GM12878 (cell line): Measurements from ENCODE around the gene COL4A1. TPM values are rescaled to one million over a fixed set of nuclear protein-coding genes. Genes with fewer than 3 reads are reported as not detected.

Source experiments
- ATAC-seq: fragments of 200-7000 bp; cut with Tn5 transposase; 3 replicates; pipeline ENCODE4 v1.9.1; 2020; ENCODE audit warnings: mild to moderate bottlenecking, moderate library complexity
- BruUV-seq: library from RNA; stranded (reverse); fragments of 400-500 nt; replicated peaks from 2 replicates; lab custom pipeline; 2021; lab: Mats Ljungman, UMichigan
- CTCF ChIA-PET: fragments of 300-600 bp; sonication (Branson Sonifier 250); formaldehyde crosslinking; extraction: SDS; loops from one replicate; lab custom pipeline; 2021; ENCODE audit warnings: inconsistent platforms; lab: Yijun Ruan, JAX
- POLR2A ChIA-PET: fragments of 350-600 bp; formaldehyde crosslinking; extraction: SDS; loops from one replicate; lab custom pipeline; 2021; ENCODE audit warnings: inconsistent platforms; lab: Charles Lee
- RAD21 ChIA-PET: fragments of 300-600 bp; sonication (Branson Sonifier 250); formaldehyde crosslinking; loops from one replicate; lab custom pipeline; 2023; ENCODE audit warnings: antibody characterized with exemption; ENCODE audit not compliant: unreplicated experiment; lab: Charles Lee
- SMC1A ChIA-PET: fragments of 300-600 bp; sonication (Branson Sonifier 250); formaldehyde crosslinking; loops from one replicate; lab custom pipeline; 2023; ENCODE audit not compliant: unreplicated experiment, uncharacterized antibody; lab: Charles Lee
- DNase-seq: peaks from one replicate; pipeline ENCODE4 v3.0.0-alpha.2; 2011; ENCODE audit warnings: low read depth, low spot score
- FAIRE-seq: peaks from 3 replicates; lab custom pipeline; 2011; peaks lifted over from hg19 to GRCh38; lab: Jason Lieb, UNC
- H2AFZ ChIP-seq: 2 replicates; pipeline ENCODE4 v1.6.0; 2011; ENCODE audit warnings: low read depth, low read length, control low read depth; ENCODE audit not compliant: control insufficient read depth
- H3K27ac ChIP-seq: 2 replicates; pipeline ENCODE4 v1.5.1; 2011; ENCODE audit warnings: control low read depth; ENCODE audit not compliant: control insufficient read depth, insufficient read depth
- H3K27me3 ChIP-seq, 2 experiments: replicated peaks in 1 of 2; 2 replicates each; pipeline versions ENCODE4 v1.6.0 to v1.6.1; 2011; ENCODE audit warnings: low read length in 1 of 2; ENCODE audit not compliant: control insufficient read depth in 2 of 2, insufficient read depth in 2 of 2
- H3K36me3 ChIP-seq, 2 experiments: 2 replicates each; pipeline ENCODE4 v1.5.1; 2011; ENCODE audit warnings: low read length in 1 of 2; ENCODE audit not compliant: control insufficient read depth in 2 of 2, insufficient read depth in 2 of 2
- H3K4me1 ChIP-seq: 2 replicates; pipeline ENCODE4 v1.6.1; 2011; ENCODE audit warnings: mild to moderate bottlenecking, low read length, moderate library complexity, mixed read lengths; ENCODE audit not compliant: control insufficient read depth, insufficient read depth
- H3K4me2 ChIP-seq: 2 replicates; pipeline ENCODE4 v1.6.0; 2011; ENCODE audit warnings: control low read depth; ENCODE audit not compliant: control insufficient read depth, insufficient read depth
- H3K4me3 ChIP-seq: fragments of 200-600 bp; sonication (generic); 2 replicates; pipeline ENCODE4 v1.5.1; 2016
- H3K79me2 ChIP-seq: 2 replicates; pipeline ENCODE4 v1.6.0; 2011; ENCODE audit warnings: low read length; ENCODE audit not compliant: control insufficient read depth, insufficient read depth
- H3K9ac ChIP-seq: 2 replicates; pipeline ENCODE4 v1.8.0; 2011; ENCODE audit warnings: low read length, control low read depth, mixed read lengths; ENCODE audit not compliant: control insufficient read depth, insufficient read depth
- H3K9me3 ChIP-seq: replicated peaks from 3 replicates; pipeline ENCODE4 v1.5.1; 2011; ENCODE audit warnings: mild to moderate bottlenecking, low read length; ENCODE audit not compliant: control insufficient read depth, insufficient read depth
- H4K20me1 ChIP-seq: 2 replicates; pipeline ENCODE4 v1.6.0; 2011; ENCODE audit not compliant: control insufficient read depth, insufficient read depth
- BACH1 ChIP-seq: fragments of 450-650 bp; IDR thresholded peaks from 2 replicates; pipeline ENCODE4 v1.6.1; 2017; ENCODE audit warnings: mild to moderate bottlenecking, borderline replicate concordance
- CBFB ChIP-seq: IDR thresholded peaks from 2 replicates; pipeline ENCODE4 v1.6.1; 2016; ENCODE audit warnings: antibody characterized with exemption, low read depth
- CEBPB ChIP-seq, 2 experiments: fragments of 150-350 bp in 1 of 2; IDR thresholded peaks; 2 replicates each; pipeline ENCODE4 v1.6.1; 2012 to 2014; ENCODE audit warnings: low read depth in 2 of 2, low read length in 2 of 2, borderline replicate concordance in 1 of 2, inconsistent platforms in 1 of 2
- IKZF1 ChIP-seq: fragments of 450-650 bp; conservative IDR thresholded peaks from 2 replicates; pipeline ENCODE4 v1.6.1; 2017; ENCODE audit warnings: antibody characterized with exemption, mild to moderate bottlenecking
- IRF4 ChIP-seq: IDR thresholded peaks from 2 replicates; pipeline ENCODE4 v1.6.1; 2011; ENCODE audit warnings: low read depth, low read length
- PML ChIP-seq: IDR thresholded peaks from 2 replicates; pipeline ENCODE4 v1.6.1; 2012; ENCODE audit warnings: low read length, inconsistent platforms
- POLR2A ChIP-seq: IDR thresholded peaks from 2 replicates; pipeline ENCODE4 v1.6.1; 2011; ENCODE audit warnings: low read depth, mild to moderate bottlenecking, low read length
- POLR2AphosphoS5 ChIP-seq: IDR thresholded peaks from 2 replicates; pipeline ENCODE4 v1.6.1; 2011; ENCODE audit warnings: mild to moderate bottlenecking, low read length, inconsistent platforms
- RCOR1 ChIP-seq: conservative IDR thresholded peaks from 2 replicates; pipeline ENCODE4 v1.6.1; 2012; ENCODE audit warnings: low read depth, low read length, improper control_type of control experiment
- SUZ12 ChIP-seq: fragments of 200-600 bp; sonication (generic); IDR thresholded peaks from one replicate; pipeline ENCODE4 v1.6.1; 2018; ENCODE audit warnings: antibody characterized with exemption, mild to moderate bottlenecking; ENCODE audit not compliant: unreplicated experiment
- ZNF217 ChIP-seq: fragments of 450-650 bp; IDR thresholded peaks from 2 replicates; pipeline ENCODE4 v1.6.1; 2017; ENCODE audit warnings: antibody characterized with exemption, mild to moderate bottlenecking
- WGBS: methylation state at CpG from one replicate; pipeline ENCODE4 v1.1.6; 2016; ENCODE audit warnings: low lambda C conversion rate; ENCODE audit not compliant: insufficient replicate concordance, insufficient coverage; ENCODE audit errors: missing lambda C conversion rate; 5-methylcytosine and 5-hydroxymethylcytosine counted together
- in situ Hi-C: fragments of 300-500 bp; cut with MboI; formaldehyde crosslinking; loops from 9 replicates; pipeline ENCODE4 v1.14.3; 2018; ENCODE audit warnings: mixed read lengths
- intact Hi-C: fragments of 100-400 bp; cut with micrococcal nuclease; formaldehyde crosslinking; loops from one replicate; pipeline ENCODE4 v1.14.2; 2022; ENCODE audit not compliant: unreplicated experiment
- polyA plus RNA-seq, 11 experiments: library from polyadenylated mRNA; depleted of rRNA in 4 of 11; unstranded in 6 of 11; stranded (reverse) in 5 of 11; fragments of >200 nt; fragmentation: Nextera tagmentation in 4 of 11; fragmentation: Illumina TruSeq in 1 of 11; extraction: Ambion mirVana in 4 of 11; extraction: Trizol in 1 of 11; gene quantifications; 1 replicate in 1 of 11; 2 replicates in 10 of 11; pipeline versions ENCODE4 v1.2.1 to v1.2.3, GENCODE V29; 2011 to 2016; ENCODE audit warnings: inconsistent platforms in 2 of 11, missing spikeins in 2 of 11, low read depth in 1 of 11
- total RNA-seq, 4 experiments: library from RNA; depleted of rRNA in 3 of 4; stranded (reverse); fragments of >200 nt in 3 of 4; fragmentation: Illumina TruSeq in 1 of 4; extraction: Trizol in 1 of 4; gene quantifications; 2 replicates each; pipeline versions ENCODE4 v1.2.1 to v1.2.3, GENCODE V29; 2013 to 2021
- TF ChIP-seq, protein P1 (sequence below): fragments of 150-350 bp; IDR thresholded peaks from 2 replicates; pipeline ENCODE4 v1.6.1; 2014; ENCODE audit warnings: mild to moderate bottlenecking, low read depth, low read length
- TF ChIP-seq, protein P2 (sequence below): fragments of 450-650 bp; IDR thresholded peaks from 2 replicates; pipeline ENCODE4 v1.6.1; 2017; ENCODE audit warnings: mild to moderate bottlenecking, moderate library complexity
- TF ChIP-seq, protein P3 (sequence below): fragments of 450-650 bp; IDR thresholded peaks from 2 replicates; pipeline ENCODE4 v1.6.1; 2017; ENCODE audit warnings: borderline replicate concordance
- TF ChIP-seq, protein P4 (sequence below): IDR thresholded peaks from 2 replicates; pipeline ENCODE4 v1.6.1; 2012; ENCODE audit warnings: mild to moderate bottlenecking, low read depth, low read length

The COL4A1 gene
- total and polyA plus RNA-seq, 10 of the 15 experiments (the other 5 are each of a cell fraction or from before 2014, with no cell fraction given) = 0.07 to 0.31 (median 0.13) TPM; not detected in 6

DNA sequence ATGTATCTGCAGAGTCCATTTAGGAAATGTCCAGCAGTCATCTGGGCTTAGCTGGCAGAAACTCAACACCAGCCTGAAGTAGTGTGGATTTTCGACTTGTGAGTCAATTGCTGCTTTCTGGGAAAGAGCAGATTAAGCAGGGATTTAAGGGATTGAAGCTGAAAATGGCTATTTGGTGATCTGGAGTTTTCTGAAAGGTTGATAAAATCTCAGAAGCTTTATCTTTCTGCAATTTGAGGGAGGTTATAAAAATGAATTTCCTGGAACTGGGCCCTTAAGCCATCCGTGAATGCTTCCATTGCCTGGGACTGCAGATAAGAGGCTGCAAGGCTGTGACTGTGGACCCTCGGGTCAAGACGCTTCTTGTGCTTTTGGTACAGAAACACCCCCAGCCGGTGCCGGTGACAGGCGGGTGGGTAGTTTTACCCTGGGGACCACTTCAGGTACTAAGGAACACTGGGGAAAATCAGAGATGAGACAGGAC lies 61.5 kb downstream of the COL4A1 start:
- H3K79me2 ChIP-seq = no peaks in the 10 kb centered on the region
- intact Hi-C loops = no loop called here
- WGBS = 63% methylated on average over 7 of the region's 7 CpGs
- no peaks in the 10 kb centered on the region for H3K9me3 ChIP-seq
- DNase-seq (no peak), ATAC-seq (no peak), FAIRE-seq (no peak)
- no peak overlapping the region for H3K9ac ChIP-seq
- H2AFZ ChIP-seq = no peak overlapping the region
- ChIA-PET RAD21 (no interaction called here), CTCF (interaction anchor here (1.0 to 3.4 kb wide), 4 partner anchors 165 to 199 kb away, joined by 3 to 24 read pairs (median 4); no protein-coding TSS in a partner anchor), POLR2A (no interaction called here), SMC1A (interaction anchor here (1.9 kb wide), 1 partner anchor 12 kb away, joined by 3 read pairs; no protein-coding TSS in a partner anchor)
- in situ Hi-C loops = no loop called here
- H3K4me3 ChIP-seq = no peak overlapping the region
- no peaks in the 10 kb centered on the region for H4K20me1 ChIP-seq
- H3K27me3 ChIP-seq = peaks cover 0 to 1% of the 10 kb centered on the region in 2 experiments; a peak in 2 of 4 replicates
- no peaks in the 10 kb centered on the region for H3K4me1 ChIP-seq
- BruUV-seq = no TSS peak
- H3K36me3 ChIP-seq = no peaks in the 10 kb centered on the region
- H3K4me2 ChIP-seq = no peak overlapping the region
- H3K27ac ChIP-seq = no peak overlapping the region
- no peak for TF ChIP-seq ZNF217
- TF ChIP-seq, protein P1, sequence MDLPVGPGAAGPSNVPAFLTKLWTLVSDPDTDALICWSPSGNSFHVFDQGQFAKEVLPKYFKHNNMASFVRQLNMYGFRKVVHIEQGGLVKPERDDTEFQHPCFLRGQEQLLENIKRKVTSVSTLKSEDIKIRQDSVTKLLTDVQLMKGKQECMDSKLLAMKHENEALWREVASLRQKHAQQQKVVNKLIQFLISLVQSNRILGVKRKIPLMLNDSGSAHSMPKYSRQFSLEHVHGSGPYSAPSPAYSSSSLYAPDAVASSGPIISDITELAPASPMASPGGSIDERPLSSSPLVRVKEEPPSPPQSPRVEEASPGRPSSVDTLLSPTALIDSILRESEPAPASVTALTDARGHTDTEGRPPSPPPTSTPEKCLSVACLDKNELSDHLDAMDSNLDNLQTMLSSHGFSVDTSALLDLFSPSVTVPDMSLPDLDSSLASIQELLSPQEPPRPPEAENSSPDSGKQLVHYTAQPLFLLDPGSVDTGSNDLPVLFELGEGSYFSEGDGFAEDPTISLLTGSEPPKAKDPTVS = no peak
- no peak for TF ChIP-seq IRF4
- no peak for TF ChIP-seq CBFB
- TF ChIP-seq POLR2AphosphoS5 = no peak
- TF ChIP-seq, protein P2, sequence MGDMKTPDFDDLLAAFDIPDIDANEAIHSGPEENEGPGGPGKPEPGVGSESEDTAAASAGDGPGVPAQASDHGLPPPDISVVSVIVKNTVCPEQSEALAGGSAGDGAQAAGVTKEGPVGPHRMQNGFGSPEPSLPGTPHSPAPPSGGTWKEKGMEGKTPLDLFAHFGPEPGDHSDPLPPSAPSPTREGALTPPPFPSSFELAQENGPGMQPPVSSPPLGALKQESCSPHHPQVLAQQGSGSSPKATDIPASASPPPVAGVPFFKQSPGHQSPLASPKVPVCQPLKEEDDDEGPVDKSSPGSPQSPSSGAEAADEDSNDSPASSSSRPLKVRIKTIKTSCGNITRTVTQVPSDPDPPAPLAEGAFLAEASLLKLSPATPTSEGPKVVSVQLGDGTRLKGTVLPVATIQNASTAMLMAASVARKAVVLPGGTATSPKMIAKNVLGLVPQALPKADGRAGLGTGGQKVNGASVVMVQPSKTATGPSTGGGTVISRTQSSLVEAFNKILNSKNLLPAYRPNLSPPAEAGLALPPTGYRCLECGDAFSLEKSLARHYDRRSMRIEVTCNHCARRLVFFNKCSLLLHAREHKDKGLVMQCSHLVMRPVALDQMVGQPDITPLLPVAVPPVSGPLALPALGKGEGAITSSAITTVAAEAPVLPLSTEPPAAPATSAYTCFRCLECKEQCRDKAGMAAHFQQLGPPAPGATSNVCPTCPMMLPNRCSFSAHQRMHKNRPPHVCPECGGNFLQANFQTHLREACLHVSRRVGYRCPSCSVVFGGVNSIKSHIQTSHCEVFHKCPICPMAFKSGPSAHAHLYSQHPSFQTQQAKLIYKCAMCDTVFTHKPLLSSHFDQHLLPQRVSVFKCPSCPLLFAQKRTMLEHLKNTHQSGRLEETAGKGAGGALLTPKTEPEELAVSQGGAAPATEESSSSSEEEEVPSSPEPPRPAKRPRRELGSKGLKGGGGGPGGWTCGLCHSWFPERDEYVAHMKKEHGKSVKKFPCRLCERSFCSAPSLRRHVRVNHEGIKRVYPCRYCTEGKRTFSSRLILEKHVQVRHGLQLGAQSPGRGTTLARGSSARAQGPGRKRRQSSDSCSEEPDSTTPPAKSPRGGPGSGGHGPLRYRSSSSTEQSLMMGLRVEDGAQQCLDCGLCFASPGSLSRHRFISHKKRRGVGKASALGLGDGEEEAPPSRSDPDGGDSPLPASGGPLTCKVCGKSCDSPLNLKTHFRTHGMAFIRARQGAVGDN = no peak
- TF ChIP-seq IKZF1 = no peak
- TF ChIP-seq BACH1 = no peak
- TF ChIP-seq, protein P3, sequence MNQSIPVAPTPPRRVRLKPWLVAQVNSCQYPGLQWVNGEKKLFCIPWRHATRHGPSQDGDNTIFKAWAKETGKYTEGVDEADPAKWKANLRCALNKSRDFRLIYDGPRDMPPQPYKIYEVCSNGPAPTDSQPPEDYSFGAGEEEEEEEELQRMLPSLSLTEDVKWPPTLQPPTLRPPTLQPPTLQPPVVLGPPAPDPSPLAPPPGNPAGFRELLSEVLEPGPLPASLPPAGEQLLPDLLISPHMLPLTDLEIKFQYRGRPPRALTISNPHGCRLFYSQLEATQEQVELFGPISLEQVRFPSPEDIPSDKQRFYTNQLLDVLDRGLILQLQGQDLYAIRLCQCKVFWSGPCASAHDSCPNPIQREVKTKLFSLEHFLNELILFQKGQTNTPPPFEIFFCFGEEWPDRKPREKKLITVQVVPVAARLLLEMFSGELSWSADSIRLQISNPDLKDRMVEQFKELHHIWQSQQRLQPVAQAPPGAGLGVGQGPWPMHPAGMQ = no peak
- TF ChIP-seq PML = no peak
- no peak for TF ChIP-seq RCOR1
- TF ChIP-seq, protein P4, sequence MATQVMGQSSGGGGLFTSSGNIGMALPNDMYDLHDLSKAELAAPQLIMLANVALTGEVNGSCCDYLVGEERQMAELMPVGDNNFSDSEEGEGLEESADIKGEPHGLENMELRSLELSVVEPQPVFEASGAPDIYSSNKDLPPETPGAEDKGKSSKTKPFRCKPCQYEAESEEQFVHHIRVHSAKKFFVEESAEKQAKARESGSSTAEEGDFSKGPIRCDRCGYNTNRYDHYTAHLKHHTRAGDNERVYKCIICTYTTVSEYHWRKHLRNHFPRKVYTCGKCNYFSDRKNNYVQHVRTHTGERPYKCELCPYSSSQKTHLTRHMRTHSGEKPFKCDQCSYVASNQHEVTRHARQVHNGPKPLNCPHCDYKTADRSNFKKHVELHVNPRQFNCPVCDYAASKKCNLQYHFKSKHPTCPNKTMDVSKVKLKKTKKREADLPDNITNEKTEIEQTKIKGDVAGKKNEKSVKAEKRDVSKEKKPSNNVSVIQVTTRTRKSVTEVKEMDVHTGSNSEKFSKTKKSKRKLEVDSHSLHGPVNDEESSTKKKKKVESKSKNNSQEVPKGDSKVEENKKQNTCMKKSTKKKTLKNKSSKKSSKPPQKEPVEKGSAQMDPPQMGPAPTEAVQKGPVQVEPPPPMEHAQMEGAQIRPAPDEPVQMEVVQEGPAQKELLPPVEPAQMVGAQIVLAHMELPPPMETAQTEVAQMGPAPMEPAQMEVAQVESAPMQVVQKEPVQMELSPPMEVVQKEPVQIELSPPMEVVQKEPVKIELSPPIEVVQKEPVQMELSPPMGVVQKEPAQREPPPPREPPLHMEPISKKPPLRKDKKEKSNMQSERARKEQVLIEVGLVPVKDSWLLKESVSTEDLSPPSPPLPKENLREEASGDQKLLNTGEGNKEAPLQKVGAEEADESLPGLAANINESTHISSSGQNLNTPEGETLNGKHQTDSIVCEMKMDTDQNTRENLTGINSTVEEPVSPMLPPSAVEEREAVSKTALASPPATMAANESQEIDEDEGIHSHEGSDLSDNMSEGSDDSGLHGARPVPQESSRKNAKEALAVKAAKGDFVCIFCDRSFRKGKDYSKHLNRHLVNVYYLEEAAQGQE = no peak
- TF ChIP-seq SUZ12 = no peak
- no peak for TF ChIP-seq CEBPB (IDR thresholded peaks at IDR 0.05; ENCODE audit: borderline replicate concordance in 1 of 2, low read depth in 2 of 2, low read length in 2 of 2)
- TF ChIP-seq POLR2A = no peak
